Trophoblast cell (in vitro differentiated cells and primary cell): ENCODE data around the gene SLC23A3.

Experiments
- DNase-seq, 2 donors: peaks; one replicate each; pipeline ENCODE4 v3.0.0-alpha.2; 2016
- H2AFZ ChIP-seq: 2 replicates; pipeline ENCODE4 v1.6.1; 2013; ENCODE audit warnings: low read length, moderate library complexity, mild to moderate bottlenecking; ENCODE audit not compliant: insufficient read depth, poor library complexity
- H2AK5ac ChIP-seq: 2 replicates; pipeline ENCODE4 v1.6.1; 2013; ENCODE audit warnings: mild to moderate bottlenecking, low read length
- H2BK120ac ChIP-seq: 2 replicates; pipeline ENCODE4 v1.6.1; 2013; ENCODE audit warnings: low read length, mild to moderate bottlenecking, moderate library complexity; ENCODE audit not compliant: insufficient read depth, poor library complexity
- H2BK12ac ChIP-seq: 2 replicates; pipeline ENCODE4 v1.6.1; 2013; ENCODE audit warnings: mild to moderate bottlenecking, low read length, moderate library complexity
- H2BK5ac ChIP-seq: 2 replicates; pipeline ENCODE4 v1.6.1; 2013; ENCODE audit warnings: low read length, low read depth, moderate library complexity, mild to moderate bottlenecking; ENCODE audit not compliant: poor library complexity
- H3K14ac ChIP-seq: 2 replicates; pipeline ENCODE4 v1.6.1; 2013; ENCODE audit warnings: mild to moderate bottlenecking, low read length
- H3K18ac ChIP-seq: 2 replicates; pipeline ENCODE4 v1.6.1; 2013; ENCODE audit warnings: mild to moderate bottlenecking, low read length
- H3K23ac ChIP-seq: 2 replicates; pipeline ENCODE4 v1.6.1; 2013; ENCODE audit warnings: low read length
- H3K27ac ChIP-seq: 2 replicates; pipeline ENCODE4 v1.5.1; 2013; ENCODE audit warnings: low read depth, mild to moderate bottlenecking, inconsistent platforms, low read length, moderate library complexity
- H3K27me3 ChIP-seq: 2 replicates; pipeline ENCODE4 v1.6.1; 2013; ENCODE audit warnings: inconsistent platforms, mild to moderate bottlenecking, low read length, moderate library complexity; ENCODE audit not compliant: insufficient read depth
- H3K36me3 ChIP-seq, 2 experiments: 1 replicate in 1 of 2; 2 replicates in 1 of 2; pipeline ENCODE4 v1.6.1; 2013; ENCODE audit warnings: low read length in 2 of 2, mild to moderate bottlenecking in 2 of 2, moderate library complexity in 1 of 2; ENCODE audit not compliant: insufficient read depth in 2 of 2, control insufficient read depth in 1 of 2
- H3K4ac ChIP-seq: 2 replicates; pipeline ENCODE4 v1.6.1; 2013; ENCODE audit warnings: low read depth, mild to moderate bottlenecking, low read length, moderate library complexity
- H3K4me1 ChIP-seq, 2 experiments: 1 replicate in 1 of 2; 2 replicates in 1 of 2; pipeline ENCODE4 v1.6.1; 2013; ENCODE audit warnings: low read length in 2 of 2, mild to moderate bottlenecking in 2 of 2, moderate library complexity in 1 of 2; ENCODE audit not compliant: insufficient read depth in 2 of 2, control insufficient read depth in 1 of 2
- H3K4me2 ChIP-seq: 2 replicates; pipeline ENCODE4 v1.6.1; 2013; ENCODE audit warnings: inconsistent platforms, mild to moderate bottlenecking, low read length, moderate library complexity
- H3K4me3 ChIP-seq: 2 replicates; pipeline ENCODE4 v1.5.1; 2013; ENCODE audit warnings: mild to moderate bottlenecking, low read depth, low read length, inconsistent platforms
- H3K79me1 ChIP-seq: one replicate; pipeline ENCODE4 v1.6.1; 2013; ENCODE audit warnings: low read length
- H3K79me2 ChIP-seq: 2 replicates; pipeline ENCODE4 v1.6.1; 2013; ENCODE audit warnings: low read length, mild to moderate bottlenecking; ENCODE audit not compliant: control insufficient read depth, insufficient read depth, poor library complexity
- H3K9ac ChIP-seq: 2 replicates; pipeline ENCODE4 v1.6.1; 2013; ENCODE audit warnings: mild to moderate bottlenecking, low read length
- H3K9me3 ChIP-seq: 2 replicates; pipeline ENCODE4 v1.6.1; 2013; ENCODE audit warnings: low read depth, mild to moderate bottlenecking, control low read depth, inconsistent platforms, low read length; ENCODE audit not compliant: insufficient read depth
- H4K12ac ChIP-seq: 2 replicates; pipeline ENCODE4 v1.6.1; 2013; ENCODE audit warnings: low read depth, mild to moderate bottlenecking, low read length, moderate library complexity
- H4K8ac ChIP-seq: 2 replicates; pipeline ENCODE4 v1.6.1; 2013; ENCODE audit warnings: low read depth, mild to moderate bottlenecking, low read length, moderate library complexity
- H4K91ac ChIP-seq: one replicate; pipeline ENCODE4 v1.6.1; 2013; ENCODE audit warnings: low read depth, mild to moderate bottlenecking, low read length, moderate library complexity
- WGBS: extraction: QIAGEN DNeasy Blood & Tissue Kit; methylation state at CpG from one replicate; pipeline ENCODE4 v1.1.7; 2013; ENCODE audit warnings: missing lambda C conversion rate; ENCODE audit not compliant: insufficient read length, insufficient coverage; ENCODE audit errors: extremely low coverage; 5-methylcytosine and 5-hydroxymethylcytosine counted together

The SLC23A3 gene

DNA sequence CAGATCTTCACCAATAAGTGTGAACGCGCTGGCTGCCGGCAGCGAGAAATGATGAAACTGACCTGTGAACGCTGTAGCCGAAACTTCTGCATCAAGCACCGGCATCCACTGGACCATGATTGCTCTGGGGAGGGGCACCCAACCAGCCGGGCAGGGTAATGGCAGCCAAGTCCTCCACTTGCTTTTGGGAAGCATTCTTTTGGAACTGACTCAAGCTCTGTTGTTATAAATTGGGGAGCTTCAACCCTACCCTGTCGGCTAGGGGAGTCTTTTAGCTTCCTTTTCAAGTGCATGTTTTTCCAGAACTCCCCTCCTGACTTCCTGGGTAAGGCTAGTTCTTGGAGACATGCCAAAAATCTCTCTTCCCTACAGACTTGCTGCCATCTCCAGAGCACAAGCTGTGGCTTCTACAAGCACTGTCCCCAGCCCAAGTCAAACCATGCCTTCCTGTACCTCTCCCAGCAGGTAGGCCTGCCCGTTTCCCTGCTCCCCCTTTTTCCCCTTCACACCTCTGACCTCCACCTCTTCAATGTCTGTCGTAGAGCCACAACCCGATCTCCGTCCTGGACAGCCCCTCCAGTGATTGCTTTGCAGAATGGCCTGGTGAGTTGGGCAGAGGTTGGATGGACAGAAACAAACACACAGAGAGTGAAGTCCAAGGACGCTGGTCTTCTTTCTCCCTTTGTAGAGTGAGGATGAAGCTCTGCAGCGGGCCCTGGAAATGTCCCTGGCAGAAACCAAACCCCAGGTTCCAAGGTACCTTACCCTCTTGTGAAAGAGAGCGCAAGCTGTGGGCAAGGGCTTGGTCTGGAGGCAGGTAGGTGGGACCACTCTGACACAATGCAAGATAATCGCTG is 38.3 kb upstream of the SLC23A3 start:
- H3K23ac ChIP-seq, result no peak overlapping the region
- H3K4me1 ChIP-seq, result peaks cover 2 to 4% of the 10 kb centered on the region in 2 experiments
- H3K9ac ChIP-seq, result no peak overlapping the region
- no peak overlapping the region for H2AK5ac ChIP-seq
- H3K18ac ChIP-seq, result no peak overlapping the region
- H4K91ac ChIP-seq, result no peak overlapping the region
- H4K12ac ChIP-seq, result no peak overlapping the region
- no peak overlapping the region for H2BK5ac ChIP-seq
- peaks cover 5% of the 10 kb centered on the region for H3K79me1 ChIP-seq
- no peak overlapping the region for H3K4ac ChIP-seq
- no peak overlapping the region for H3K27ac ChIP-seq
- no peaks in the 10 kb centered on the region for H3K9me3 ChIP-seq
- DNase-seq, result no peak
- no peak overlapping the region for H4K8ac ChIP-seq
- H2AFZ ChIP-seq, result no peak overlapping the region
- peaks cover 5% of the 10 kb centered on the region for H3K79me2 ChIP-seq
- H3K14ac ChIP-seq, result no peak overlapping the region
- WGBS, result no CpG with 5 or more reads among the region's 17 CpGs
- H2BK12ac ChIP-seq, result no peak overlapping the region
- no peak overlapping the region for H2BK120ac ChIP-seq
- no peak overlapping the region for H3K4me2 ChIP-seq
- no peak overlapping the region for H3K4me3 ChIP-seq
- peaks cover 39 to 44% of the 10 kb centered on the region in 2 experiments for H3K36me3 ChIP-seq
- H3K27me3 ChIP-seq, result no peaks in the 10 kb centered on the region

DNA sequence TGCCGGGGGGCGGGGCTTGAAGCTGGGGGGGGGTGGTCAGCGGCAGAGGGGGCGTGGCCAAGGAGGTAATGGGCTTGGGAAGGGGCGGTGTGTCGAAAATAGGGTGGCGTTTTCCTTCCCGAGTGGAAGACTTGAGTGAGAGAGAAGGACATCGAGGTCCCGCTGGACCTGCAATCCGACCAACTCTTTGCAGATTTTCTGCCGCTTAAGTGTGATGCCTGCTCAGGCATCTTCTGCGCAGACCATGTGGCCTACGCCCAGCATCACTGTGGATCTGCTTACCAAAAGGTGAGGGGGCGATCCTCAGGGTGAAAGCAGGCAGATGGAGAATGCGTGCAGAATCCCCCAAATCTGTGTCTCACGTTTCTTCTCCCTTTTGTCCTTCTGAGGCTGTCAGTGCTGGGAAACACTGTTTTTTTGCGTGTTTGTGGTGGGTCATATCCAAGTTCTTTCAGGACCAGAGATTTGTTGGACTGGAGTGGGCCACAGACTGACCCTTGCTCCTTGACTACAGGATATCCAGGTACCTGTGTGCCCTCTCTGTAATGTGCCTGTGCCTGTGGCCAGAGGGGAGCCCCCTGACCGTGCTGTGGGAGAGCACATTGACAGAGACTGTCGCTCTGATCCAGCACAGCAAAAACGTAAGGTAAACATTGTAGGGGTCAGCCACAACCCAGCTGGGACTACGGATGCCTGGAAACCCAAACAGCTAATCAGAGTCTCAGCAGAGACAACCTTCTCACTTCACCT is 37.5 kb upstream of the SLC23A3 start:
- H3K4me3 ChIP-seq, result peak overlapping the region; percentile 62
- peaks cover 2 to 4% of the 10 kb centered on the region in 2 experiments for H3K4me1 ChIP-seq
- peaks cover 32 to 37% of the 10 kb centered on the region in 2 experiments for H3K36me3 ChIP-seq
- peak overlapping the region; percentile 56 for H4K91ac ChIP-seq
- peaks cover 5% of the 10 kb centered on the region for H3K79me2 ChIP-seq
- peak overlapping the region; percentile 67 for H3K4me2 ChIP-seq
- peak overlapping the region; percentile 55 for H3K14ac ChIP-seq
- H3K27me3 ChIP-seq, result no peaks in the 10 kb centered on the region
- peak overlapping the region; percentile 52 for H3K9ac ChIP-seq
- H4K12ac ChIP-seq, result peak overlapping the region; percentile 41
- peak overlapping the region; percentile 80 for H2AK5ac ChIP-seq
- no CpG with 5 or more reads among the region's 22 CpGs for WGBS
- H2BK12ac ChIP-seq, result peak overlapping the region; percentile 35
- H3K23ac ChIP-seq, result no peak overlapping the region
- no peak for DNase-seq
- H2BK120ac ChIP-seq, result no peak overlapping the region
- peak overlapping the region; percentile 82 for H2AFZ ChIP-seq
- H3K79me1 ChIP-seq, result peaks cover 5% of the 10 kb centered on the region
- peak overlapping the region; percentile 68 for H3K18ac ChIP-seq
- H3K9me3 ChIP-seq, result no peaks in the 10 kb centered on the region
- peak overlapping the region; percentile 7 for H3K27ac ChIP-seq
- H4K8ac ChIP-seq, result peak overlapping the region; percentile 70
- no peak overlapping the region for H2BK5ac ChIP-seq
- no peak overlapping the region for H3K4ac ChIP-seq

DNA sequence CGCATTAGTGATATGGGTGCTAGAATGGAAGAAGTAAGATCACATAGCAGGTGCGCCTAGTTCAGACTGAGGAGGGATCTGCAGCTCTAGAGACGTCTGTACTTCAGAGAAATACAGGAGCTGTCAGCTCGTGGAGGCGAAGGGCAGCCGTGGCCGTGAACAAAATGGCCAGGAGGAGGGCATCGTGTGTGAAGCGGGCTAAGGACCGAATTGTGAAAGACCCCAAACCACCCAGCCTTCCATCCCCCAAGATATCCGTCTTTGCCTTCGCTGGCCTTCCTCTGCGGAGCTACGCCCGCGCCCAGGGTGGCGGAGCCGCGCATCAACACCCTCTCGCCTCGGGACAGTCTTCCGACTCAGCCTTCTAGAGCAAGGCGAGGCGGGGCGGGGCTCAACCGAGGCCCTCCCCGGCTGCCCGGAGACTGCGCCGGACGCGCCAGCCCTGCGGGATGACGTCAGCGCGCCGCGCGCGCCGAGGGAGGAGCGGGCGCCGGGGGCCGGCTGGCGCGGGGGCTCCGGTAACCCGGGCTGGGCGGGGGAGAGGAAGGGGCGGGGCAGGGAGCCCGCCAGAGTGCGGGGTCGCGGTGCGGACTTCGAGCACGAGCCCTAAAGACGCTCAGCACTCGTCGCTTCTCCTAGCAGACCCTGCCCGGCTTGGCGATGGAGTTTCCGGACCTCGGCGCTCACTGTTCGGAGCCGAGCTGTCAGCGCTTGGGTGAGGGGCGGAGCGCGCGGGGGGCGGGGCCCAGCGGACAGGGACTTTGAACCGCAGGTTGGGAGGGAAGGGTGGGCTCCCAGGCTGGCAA is 36.7 kb upstream of the SLC23A3 start, which contains the start of gene ZFAND2B:
TSS of gene ZFAND2B (plus strand) at position 455 of the 806 bp plus-strand sequence. CDS start at position 661, 206 bp downstream.
- H2BK120ac ChIP-seq, result peak within 1 kb of the TSS; percentile 88
- H2AK5ac ChIP-seq, result peak within 1 kb of the TSS; percentile 80
- H3K4me3 ChIP-seq, result peak within 1 kb of the TSS; percentile 92
- H3K18ac ChIP-seq, result peak within 1 kb of the TSS; percentile 85
- peaks cover 5% of the 10 kb centered on the region for H3K79me1 ChIP-seq
- peaks cover 31 to 33% of the 10 kb centered on the region in 2 experiments for H3K36me3 ChIP-seq
- H4K12ac ChIP-seq, result peak within 1 kb of the TSS; percentile 78
- H3K4me2 ChIP-seq, result peak within 1 kb of the TSS; percentile 98
- peak within 1 kb of the TSS; percentile 80 for H4K8ac ChIP-seq
- peak within 1 kb of the TSS; percentile 94 for H3K9ac ChIP-seq
- H3K23ac ChIP-seq, result peak within 1 kb of the TSS; percentile 35
- peak within 1 kb of the TSS; percentile 35 for H2BK12ac ChIP-seq
- WGBS, result no CpG with 5 or more reads among the region's 76 CpGs
- H2BK5ac ChIP-seq, result peak within 1 kb of the TSS; percentile 45
- peak within 1 kb of the TSS; percentile 93 for H3K27ac ChIP-seq
- H2AFZ ChIP-seq, result peak within 1 kb of the TSS; percentile 92
- peak; percentile 94 to 98 for DNase-seq
- peak within 1 kb of the TSS; percentile 87 for H4K91ac ChIP-seq
- peaks cover 5% of the 10 kb centered on the region for H3K79me2 ChIP-seq
- peaks cover 2 to 4% of the 10 kb centered on the region in 2 experiments for H3K4me1 ChIP-seq
- H3K14ac ChIP-seq, result peak within 1 kb of the TSS; percentile 81
- H3K4ac ChIP-seq, result peak within 1 kb of the TSS; percentile 61
- no peaks in the 10 kb centered on the region for H3K27me3 ChIP-seq
- no peaks in the 10 kb centered on the region for H3K9me3 ChIP-seq

DNA sequence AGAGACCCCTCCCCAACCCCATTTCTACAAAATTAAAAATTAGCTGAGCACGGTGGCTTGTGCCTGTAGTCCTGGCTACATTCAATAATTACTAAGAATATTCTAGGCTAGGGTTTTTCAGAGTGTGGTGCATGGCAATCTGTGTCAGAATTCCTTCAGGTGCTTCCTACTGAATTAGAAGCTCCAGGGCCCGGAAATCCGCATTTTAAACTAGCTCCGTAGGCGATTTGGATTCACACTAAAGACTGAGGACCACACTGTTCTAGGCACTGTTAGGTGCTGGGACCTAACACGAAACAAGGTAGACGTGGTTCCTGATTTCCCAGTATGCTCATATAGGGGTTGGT is 36.1 kb upstream of the SLC23A3 start:
- Histone ChIP-seq H2BK120ac (no peak overlapping the region), H3K79me1 (peaks cover 5% of the 10 kb centered on the region), H3K18ac (no peak overlapping the region), H3K9me3 (no peaks in the 10 kb centered on the region), H4K8ac (peak overlapping the region; percentile 80), H2AFZ (peak overlapping the region; percentile 88), H2BK12ac (no peak overlapping the region), H3K36me3 (peaks cover 29% of the 10 kb centered on the region in 2 experiments), H3K27me3 (no peaks in the 10 kb centered on the region), H3K27ac (no peak overlapping the region), H2BK5ac (no peak overlapping the region), H2AK5ac (no peak overlapping the region), H3K4me1 (peaks cover 2 to 4% of the 10 kb centered on the region in 2 experiments), H3K4ac (no peak overlapping the region), H3K9ac (no peak overlapping the region), H3K23ac (no peak overlapping the region), H3K4me3 (peak overlapping the region; percentile 76), H3K79me2 (peaks cover 5% of the 10 kb centered on the region), H4K91ac (peak overlapping the region; percentile 2), H3K4me2 (peak overlapping the region; percentile 98), H3K14ac (peak overlapping the region; percentile 57), H4K12ac (no peak overlapping the region)
- no CpG with 5 or more reads among the region's 7 CpGs for WGBS
- DNase-seq, result no peak
